GM10248 (cell line): ENCODE data around the gene SIGMAR1.

Source experiments
- CTCF ChIA-PET: fragments of 300-600 bp; sonication (Branson Sonifier 250); formaldehyde crosslinking; extraction: SDS; loops from one replicate; lab custom pipeline; 2021; ENCODE audit warnings: antibody characterized with exemption; lab: Yijun Ruan, JAX
- POLR2A ChIA-PET: fragments of 350-650 bp; sonication (Branson Sonifier 250); formaldehyde crosslinking; extraction: SDS; loops from one replicate; lab custom pipeline; 2020; ENCODE audit warnings: antibody characterized with exemption; lab: Yijun Ruan, JAX
- DNase-seq: peaks from one replicate; pipeline ENCODE4 v3.0.0; 2012; ENCODE audit errors: extremely low spot score
- CTCF ChIP-seq: IDR thresholded peaks from 2 replicates; pipeline ENCODE4 v1.5.1; 2012; ENCODE audit warnings: mild to moderate bottlenecking, low read depth; ENCODE audit errors: extremely low read depth, missing control alignments, control extremely low read depth

The SIGMAR1 gene

GRCh38 chr9:34651876-34652601, 14.5 kb upstream of the SIGMAR1 start, which contains the start of gene IL11RA:
TSS of gene IL11RA (plus strand) at chr9:34652185. CDS start at chr9:34655218, 3,033 bp downstream.
- DNase-seq, result no peak
- TF ChIP-seq CTCF, result no peak
- CTCF ChIA-PET, result interaction anchor here (1.1 to 2.6 kb wide), 3 partner anchors 13 to 18 kb away, joined by 4 to 14 read pairs (median 4); partner anchors contain the start of gene SIGMAR1
- POLR2A ChIA-PET, result no interaction called here

- POLR2A ChIA-PET, result no interaction called here
- no peak for DNase-seq
- CTCF ChIA-PET, result interaction anchor here (1.0 to 2.6 kb wide), 4 partner anchors 12 to 17 kb away, joined by 3 to 14 read pairs (median 4); no protein-coding TSS in a partner anchor
- TF ChIP-seq CTCF, result no peak
Observed at GRCh38 chr9:34651321-34651720, 13.7 kb upstream of the SIGMAR1 start.

DNA sequence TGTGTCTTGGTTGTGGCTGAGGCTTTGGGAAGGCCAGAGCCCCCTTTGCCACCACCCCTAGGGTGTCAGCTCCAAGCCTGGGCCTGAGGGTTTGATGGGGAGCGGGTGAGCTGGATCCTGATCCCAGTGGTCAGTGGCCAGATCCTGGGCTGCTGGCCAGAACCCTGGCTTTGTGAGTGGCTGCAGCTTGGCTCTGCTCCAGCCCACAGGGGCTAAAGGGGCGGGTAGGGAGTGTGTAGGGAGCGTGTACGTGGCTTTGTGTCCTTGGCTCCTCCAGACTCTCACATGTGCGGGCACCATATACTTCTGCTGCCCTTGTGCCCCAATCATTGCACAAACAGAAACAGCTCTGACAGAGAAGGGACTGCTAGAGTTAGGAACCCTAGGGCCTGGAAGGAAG, 13.2 kb upstream of the SIGMAR1 start:
- CTCF ChIA-PET, result interaction anchor here (1.0 to 2.6 kb wide), 4 partner anchors 12 to 17 kb away, joined by 3 to 14 read pairs (median 4); no protein-coding TSS in a partner anchor
- POLR2A ChIA-PET, result no interaction called here
- no peak for TF ChIP-seq CTCF
- DNase-seq, result no peak

GRCh38 chr9:34648673-34649072, 11.1 kb upstream of the SIGMAR1 start:
- POLR2A ChIA-PET, result no interaction called here
- CTCF ChIA-PET, result interaction anchor here (0.6 to 8.0 kb wide), 5 partner anchors 15 to 57 kb away, joined by 3 to 84 read pairs (median 9); partner anchors contain the start of gene CCL27
- no peak for TF ChIP-seq CTCF
- DNase-seq, result no peak

DNA sequence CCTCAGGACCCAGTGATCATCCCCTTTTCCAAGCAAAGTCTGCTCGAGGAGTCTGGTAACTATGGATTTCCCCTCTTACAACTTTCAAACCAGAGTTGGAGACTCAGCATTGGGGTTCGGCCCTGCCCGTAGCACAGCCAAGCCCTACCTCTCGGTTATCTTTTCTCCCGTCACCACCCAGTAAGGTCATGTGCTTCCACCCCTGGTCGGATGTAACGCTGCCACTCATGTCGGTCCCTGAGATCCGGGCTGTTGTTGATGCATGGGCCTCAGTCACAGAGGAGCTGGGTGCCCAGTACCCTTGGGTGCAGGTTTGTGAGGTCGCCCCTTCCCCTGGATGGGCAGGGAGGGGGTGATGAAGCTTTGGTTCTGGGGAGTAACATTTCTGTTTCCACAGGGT, 10.1 kb upstream of the SIGMAR1 start:
- ChIA-PET CTCF (interaction anchor here (0.6 to 8.0 kb wide), 15 partner anchors 9 to 403 kb away, joined by 3 to 112 read pairs (median 4); partner anchors contain the start of genes CCL27, RPP25L and SIGMAR1), POLR2A (interaction anchor here (0.5 to 2.1 kb wide), 2 partner anchors 8 to 10 kb away, joined by 8 to 9 read pairs; partner anchors contain the start of gene SIGMAR1)
- DNase-seq, result no peak
- TF ChIP-seq CTCF, result no peak

- ChIA-PET CTCF (interaction anchor here (0.9 to 8.0 kb wide), 15 partner anchors 10 to 404 kb away, joined by 3 to 112 read pairs (median 7); partner anchors contain the start of genes CCL27, RPP25L and SIGMAR1), POLR2A (interaction anchor here (2.1 kb wide), 1 partner anchor 10 kb away, joined by 8 read pairs; the partner anchor contains the start of gene SIGMAR1)
- no peak for TF ChIP-seq CTCF
- DNase-seq, result no peak
Observed at GRCh38 chr9:34647084-34647403, 9.5 kb upstream of the SIGMAR1 start.
